HepG2 (cell line): ENCODE results near the gene PTH1R.

Experiments used
- ATF7 ChIP-seq, 2 experiments: fragments of 450-650 bp in 1 of 2; sonication (generic) in 1 of 2; formaldehyde crosslinking in 1 of 2; IDR thresholded peaks; 2 replicates each; pipeline versions ENCODE4 v1.4.0 to v1.6.1; 2016 to 2020; ENCODE audit warnings: antibody characterized with exemption in 1 of 2, mild to moderate bottlenecking in 1 of 2, missing genetic modification reagents in 1 of 2
- CTCF ChIP-seq: sonication (generic); formaldehyde crosslinking; IDR thresholded peaks from 2 replicates; pipeline ENCODE4 v1.5.0; 2020; ENCODE audit warnings: mild to moderate bottlenecking, missing genetic modification reagents, moderate library complexity
- FOXO1 ChIP-seq: sonication (generic); formaldehyde crosslinking; IDR thresholded peaks from 2 replicates; pipeline ENCODE4 v1.4.0; 2020; ENCODE audit warnings: missing genetic modification reagents
- MIER3 ChIP-seq: IDR thresholded peaks from 2 replicates; pipeline ENCODE4 v1.6.1; 2016; ENCODE audit warnings: missing compliant biosample characterization, borderline replicate concordance
- NFE2L1 ChIP-seq: sonication (generic); formaldehyde crosslinking; IDR thresholded peaks from 2 replicates; pipeline ENCODE4 v1.4.0; 2020; ENCODE audit warnings: missing genetic modification reagents, mild to moderate bottlenecking, borderline replicate concordance
- SP5 ChIP-seq: IDR thresholded peaks from 2 replicates; pipeline ENCODE4 v1.6.1; 2016; ENCODE audit warnings: low read depth, borderline replicate concordance
- SRF ChIP-seq: IDR thresholded peaks from 2 replicates; pipeline ENCODE4 v1.6.1; 2011; ENCODE audit warnings: mild to moderate bottlenecking, low read depth, low read length, moderate library complexity
- TCF7L2 ChIP-seq: IDR thresholded peaks from 2 replicates; pipeline ENCODE4 v1.6.1; 2011; ENCODE audit warnings: mild to moderate bottlenecking, low read depth, low read length, moderate library complexity
- TOPORS ChIP-seq: sonication (generic); formaldehyde crosslinking; IDR thresholded peaks from 2 replicates; pipeline ENCODE4 v1.8.0; 2023; ENCODE audit warnings: mild to moderate bottlenecking, missing genetic modification reagents
- ZNF274 ChIP-seq: sonication (generic); formaldehyde crosslinking; IDR thresholded peaks from 2 replicates; pipeline ENCODE4 v1.5.1; 2020; ENCODE audit warnings: mild to moderate bottlenecking, missing genetic modification reagents

GRCh38 chr3:46899151-46900006 is 21.9 kb downstream of the PTH1R start:
- TF ChIP-seq SRF (no peak), NFE2L1 (CRISPR knock-in tag) (no peak), FOXO1 (CRISPR knock-in tag) (no peak), ZNF274 (CRISPR knock-in tag) (no peak), ATF7 (IDR thresholded peaks at IDR 0.05) (no peak), ATF7 (CRISPR knock-in tag; IDR thresholded peaks at IDR 0.05) (no peak), TOPORS (CRISPR knock-in tag) (no peak), SP5 (no peak), MIER3 (CRISPR knock-in tag) (no peak), TCF7L2 (no peak), CTCF (CRISPR knock-in tag) (no peak)
